GM18505 (cell line): Measurements from ENCODE around the gene SPA17.

Source experiments
- ATAC-seq: cut with Tn5 transposase; IDR thresholded peaks from one replicate; pipeline ENCODE4 v1.9.1; 2021; ENCODE audit not compliant: unreplicated experiment
- POLR2A ChIP-seq: IDR thresholded peaks from 4 replicates; pipeline ENCODE4 v1.6.1; 2011; ENCODE audit warnings: borderline replicate concordance; ENCODE audit not compliant: insufficient read depth, insufficient read length; ENCODE audit errors: extremely low read depth

The SPA17 gene

GRCh38 chr11:124743050-124743449 is 69.3 kb downstream of the SPA17 start:
- ATAC-seq, result no peak

DNA sequence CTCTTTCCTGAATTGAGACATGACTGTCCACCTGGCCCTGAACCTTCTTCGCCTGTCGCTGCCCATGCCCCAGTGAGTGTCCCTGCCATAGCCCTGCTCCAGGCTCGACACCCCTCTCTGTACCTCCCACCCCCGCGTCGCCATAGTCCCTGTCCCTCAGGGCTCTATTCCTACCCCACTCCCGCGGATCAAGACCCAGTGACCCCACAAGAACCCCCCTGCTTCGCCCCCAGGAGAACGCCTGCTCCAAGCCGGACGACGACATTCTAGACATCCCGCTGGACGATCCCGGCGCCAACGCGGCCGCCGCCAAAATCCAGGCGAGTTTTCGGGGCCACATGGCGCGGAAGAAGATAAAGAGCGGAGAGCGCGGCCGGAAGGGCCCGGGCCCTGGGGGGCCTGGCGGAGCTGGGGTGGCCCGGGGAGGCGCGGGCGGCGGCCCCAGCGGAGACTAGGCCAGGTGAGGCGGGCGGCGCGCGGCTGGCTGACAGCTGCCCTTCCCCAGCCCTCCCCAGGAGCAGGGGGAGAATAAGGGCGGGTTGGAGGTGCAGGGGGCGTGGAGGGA is 71.6 kb downstream of the SPA17 start:
- ATAC-seq, result no peak
- no peak for TF ChIP-seq POLR2A

More at GRCh38 chr11:124743050-124743449, 69.3 kb downstream of the SPA17 start:
- no peak for TF ChIP-seq POLR2A

DNA sequence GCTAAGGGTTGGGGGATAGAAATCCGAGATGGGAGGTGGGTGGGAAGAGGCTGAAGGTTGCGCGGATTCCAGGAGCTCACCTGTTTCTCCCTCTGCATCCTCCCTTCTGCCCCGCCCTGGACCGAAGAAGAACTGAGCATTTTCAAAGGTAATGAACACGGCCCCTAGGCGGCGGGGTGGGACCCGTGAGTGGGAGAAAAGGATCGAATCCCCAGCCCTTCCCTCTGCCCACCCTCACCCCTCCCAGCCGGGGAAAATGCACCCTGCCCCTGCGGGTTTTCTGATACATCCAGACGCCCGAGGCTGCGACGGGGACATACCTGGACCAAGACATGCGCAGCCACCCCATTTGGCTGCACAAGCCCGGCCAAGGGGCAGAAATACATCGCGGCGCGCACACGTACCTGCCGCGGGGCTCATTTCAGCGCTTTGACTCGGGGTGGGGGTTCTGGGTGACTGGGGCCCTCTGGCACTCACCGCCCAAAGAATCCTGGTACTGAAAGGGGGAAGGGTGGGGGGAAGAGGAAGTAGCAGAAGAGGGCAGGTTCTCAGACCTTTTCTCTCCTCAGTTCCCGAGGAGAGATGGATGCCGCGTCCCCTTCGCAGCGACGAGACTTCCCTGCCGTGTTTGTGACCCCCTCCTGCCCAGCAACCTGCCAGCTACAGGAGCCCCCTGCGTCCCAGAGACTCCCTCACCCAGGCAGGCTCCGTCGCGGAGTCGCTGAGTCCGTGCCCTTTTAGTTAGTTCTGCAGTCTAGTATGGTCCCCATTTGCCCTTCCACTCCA is 72.3 kb downstream of the SPA17 start:
- ATAC-seq, result peak; percentile 23
- TF ChIP-seq POLR2A, result no peak

DNA sequence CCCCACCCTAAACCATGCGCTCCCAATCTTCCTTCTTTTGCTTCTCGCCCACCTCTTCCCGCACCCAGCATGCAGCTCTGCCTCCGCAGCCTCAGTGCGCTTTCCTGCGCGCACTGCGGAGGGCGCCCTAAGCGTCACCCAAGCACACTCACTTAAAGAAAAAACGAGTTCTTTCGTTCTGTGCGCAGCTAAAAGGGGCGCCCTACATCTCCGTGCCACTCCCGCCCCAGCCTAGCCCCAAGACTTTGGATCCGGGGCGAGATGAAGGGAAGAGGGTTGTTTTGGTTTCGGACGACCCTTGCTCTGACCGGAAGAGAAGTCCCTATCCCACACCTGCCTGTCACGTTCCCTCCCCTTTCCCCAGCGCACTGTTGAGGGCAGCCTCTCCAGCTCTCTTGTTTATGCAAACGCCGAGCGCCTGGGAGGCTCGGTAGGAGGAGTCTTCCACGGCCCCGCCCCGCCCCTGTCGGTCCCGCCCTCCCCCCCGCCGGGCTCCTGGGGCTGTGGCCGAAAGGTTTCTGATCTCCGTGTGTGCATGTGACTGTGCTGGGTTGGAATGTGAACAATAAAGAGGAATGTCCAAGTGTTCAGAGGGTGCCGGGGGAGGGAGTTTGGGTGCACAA is 73.0 kb downstream of the SPA17 start:
- peak; percentile 86 for ATAC-seq
- TF ChIP-seq POLR2A, result peak; percentile 71
